IMR-90 (cell line): Measurements from ENCODE around the gene ARFGEF3. TPM values are rescaled to one million over a fixed set of nuclear protein-coding genes. Genes with fewer than 3 reads are reported as not detected.

Source experiments
- ATAC-seq: fragments of 200-7000 bp; cut with Tn5 transposase; 2 replicates; pipeline ENCODE4 v1.9.1; 2020; ENCODE audit warnings: low read depth, mild to moderate bottlenecking, moderate library complexity
- BruUV-seq: library from RNA; stranded (reverse); fragments of 400-500 nt; replicated peaks from 2 replicates; lab custom pipeline; 2021; lab: Mats Ljungman, UMichigan
- CTCF ChIA-PET: fragments of 300-600 bp; formaldehyde crosslinking; extraction: SDS; loops from one replicate; lab custom pipeline; 2021; ENCODE audit warnings: antibody characterized with exemption; lab: Yijun Ruan, JAX
- POLR2A ChIA-PET: fragments of 300-600 bp; sonication (Branson Sonifier 250); formaldehyde crosslinking; loops from one replicate; lab custom pipeline; 2022; ENCODE audit warnings: antibody characterized with exemption; ENCODE audit not compliant: unreplicated experiment; lab: Charles Lee
- DNase-seq: peaks from one replicate; pipeline ENCODE4 v3.0.0; 2013
- H2AFZ ChIP-seq: replicated peaks from 2 replicates; pipeline ENCODE3; 2013; ENCODE audit warnings: low read length, mild to moderate bottlenecking; ENCODE audit not compliant: poor library complexity
- H2AK5ac ChIP-seq: 2 replicates; pipeline ENCODE4 v1.6.1; 2013; ENCODE audit warnings: low read depth, low read length, inconsistent platforms
- H2AK9ac ChIP-seq: replicated peaks from 2 replicates; pipeline ENCODE3; 2013; ENCODE audit warnings: mild to moderate bottlenecking, low read depth, low read length, moderate library complexity; ENCODE audit not compliant: poor library complexity
- H2BK120ac ChIP-seq: 2 replicates; pipeline ENCODE4 v1.6.1; 2013; ENCODE audit warnings: low read depth, low read length, inconsistent platforms
- H2BK15ac ChIP-seq: 3 replicates; pipeline ENCODE4 v1.6.1; 2013; ENCODE audit warnings: low read depth, low read length, inconsistent platforms
- H2BK20ac ChIP-seq: 2 replicates; pipeline ENCODE4 v1.6.1; 2013; ENCODE audit warnings: low read depth, mild to moderate bottlenecking, inconsistent platforms, low read length, moderate library complexity
- H2BK5ac ChIP-seq: 2 replicates; pipeline ENCODE4 v1.6.1; 2013; ENCODE audit warnings: mild to moderate bottlenecking, low read depth, low read length, inconsistent platforms; ENCODE audit not compliant: poor library complexity, severe bottlenecking
- H3K14ac ChIP-seq: replicated peaks from 2 replicates; pipeline ENCODE4 v1.6.1; 2013; ENCODE audit warnings: low read depth, low read length, inconsistent platforms
- H3K18ac ChIP-seq: 2 replicates; pipeline ENCODE4 v1.6.1; 2013; ENCODE audit warnings: low read depth, low read length, control low read depth
- H3K23ac ChIP-seq: 2 replicates; pipeline ENCODE4 v1.6.1; 2013; ENCODE audit warnings: low read depth, low read length, inconsistent platforms
- H3K27ac ChIP-seq: 2 replicates; pipeline ENCODE4 v1.5.1; 2013; ENCODE audit warnings: mild to moderate bottlenecking, control low read depth, low read length; ENCODE audit not compliant: insufficient read depth
- H3K27me3 ChIP-seq: 2 replicates; pipeline ENCODE4 v1.6.1; 2013; ENCODE audit warnings: low read length; ENCODE audit not compliant: control insufficient read depth, insufficient read depth
- H3K36me3 ChIP-seq: 2 replicates; pipeline ENCODE4 v1.6.1; 2013; ENCODE audit warnings: low read length, mixed read lengths; ENCODE audit not compliant: control insufficient read depth, insufficient read depth
- H3K4ac ChIP-seq: 2 replicates; pipeline ENCODE4 v1.6.1; 2013; ENCODE audit warnings: low read depth, low read length, inconsistent platforms
- H3K4me1 ChIP-seq: 2 replicates; pipeline ENCODE4 v1.6.1; 2013; ENCODE audit warnings: low read length, mixed read lengths; ENCODE audit not compliant: control insufficient read depth, insufficient read depth
- H3K4me2 ChIP-seq: 2 replicates; pipeline ENCODE4 v1.6.1; 2013; ENCODE audit warnings: low read depth, mild to moderate bottlenecking, control low read depth, low read length, moderate library complexity
- H3K4me3 ChIP-seq: 2 replicates; pipeline ENCODE4 v1.5.1; 2013; ENCODE audit warnings: low read depth, mild to moderate bottlenecking, control low read depth, low read length, moderate library complexity; ENCODE audit not compliant: insufficient read depth
- H3K56ac ChIP-seq: 2 replicates; pipeline ENCODE4 v1.6.1; 2013; ENCODE audit warnings: low read length, inconsistent platforms; ENCODE audit not compliant: insufficient read depth; ENCODE audit errors: extremely low read depth
- H3K79me1 ChIP-seq, 2 experiments: 2 replicates each; pipeline ENCODE4 v1.6.1; 2013; ENCODE audit warnings: low read length in 2 of 2, inconsistent platforms in 1 of 2, low read depth in 1 of 2
- H3K9ac ChIP-seq: 2 replicates; pipeline ENCODE4 v1.6.1; 2013; ENCODE audit warnings: low read depth, low read length, control low read depth
- H3K9me1 ChIP-seq: 2 replicates; pipeline ENCODE4 v1.6.1; 2013; ENCODE audit warnings: low read length, inconsistent platforms; ENCODE audit not compliant: insufficient read depth
- H3K9me3 ChIP-seq: 2 replicates; pipeline ENCODE4 v1.6.1; 2013; ENCODE audit warnings: low read length; ENCODE audit not compliant: control insufficient read depth, insufficient read depth
- H4K20me1 ChIP-seq: 2 replicates; pipeline ENCODE4 v1.6.1; 2013; ENCODE audit warnings: low read length, inconsistent platforms; ENCODE audit not compliant: insufficient read depth
- H4K5ac ChIP-seq: 2 replicates; pipeline ENCODE4 v1.6.1; 2013; ENCODE audit warnings: mild to moderate bottlenecking, low read depth, low read length, control low read depth
- H4K8ac ChIP-seq, 2 experiments: 2 replicates each; pipeline ENCODE4 v1.6.1; 2013; ENCODE audit warnings: low read depth in 2 of 2, low read length in 2 of 2, control low read depth in 1 of 2, inconsistent platforms in 1 of 2
- H4K91ac ChIP-seq: 2 replicates; pipeline ENCODE4 v1.6.1; 2013; ENCODE audit warnings: low read depth, low read length, inconsistent platforms; ENCODE audit not compliant: insufficient read depth
- BHLHE40 ChIP-seq: fragments of 150-350 bp; IDR thresholded peaks from 2 replicates; pipeline ENCODE4 v1.6.1; 2016; ENCODE audit warnings: mild to moderate bottlenecking, low read depth, low read length
- CEBPB ChIP-seq: IDR thresholded peaks from 2 replicates; pipeline ENCODE4 v1.6.1; 2012; ENCODE audit warnings: low read depth, low read length, improper control_type of control experiment
- CHD1 ChIP-seq: IDR thresholded peaks from 2 replicates; pipeline ENCODE4 v1.6.1; 2012; ENCODE audit warnings: low read depth, low read length, improper control_type of control experiment
- CTCF ChIP-seq: conservative IDR thresholded peaks from 2 replicates; pipeline ENCODE4 v1.5.1; 2012; ENCODE audit warnings: mild to moderate bottlenecking, low read depth, low read length, improper control_type of control experiment
- ELK1 ChIP-seq: fragments of 150-350 bp; IDR thresholded peaks from 2 replicates; pipeline ENCODE4 v1.6.1; 2016; ENCODE audit warnings: low read depth, mild to moderate bottlenecking, low read length, moderate library complexity, borderline replicate concordance
- FOS ChIP-seq: fragments of 150-350 bp; IDR thresholded peaks from 2 replicates; pipeline ENCODE4 v1.6.1; 2016; ENCODE audit warnings: low read depth, low read length
- MAFK ChIP-seq: IDR thresholded peaks from 2 replicates; pipeline ENCODE4 v1.6.1; 2012; ENCODE audit warnings: low read depth, low read length, improper control_type of control experiment
- MAZ ChIP-seq: IDR thresholded peaks from 2 replicates; pipeline ENCODE4 v1.6.1; 2012; ENCODE audit warnings: low read depth, mild to moderate bottlenecking, low read length, improper control_type of control experiment, moderate library complexity, borderline replicate concordance
- MXI1 ChIP-seq: IDR thresholded peaks from 2 replicates; pipeline ENCODE4 v1.6.1; 2012; ENCODE audit warnings: low read depth, mild to moderate bottlenecking, low read length, moderate library complexity, borderline replicate concordance
- POLR2A ChIP-seq: IDR thresholded peaks from 2 replicates; pipeline ENCODE4 v1.6.1; 2012; ENCODE audit warnings: mild to moderate bottlenecking, low read depth, low read length
- RAD21 ChIP-seq: IDR thresholded peaks from 2 replicates; pipeline ENCODE4 v1.6.1; 2012; ENCODE audit warnings: low read length, improper control_type of control experiment
- RCOR1 ChIP-seq: IDR thresholded peaks from 2 replicates; pipeline ENCODE4 v1.6.1; 2012; ENCODE audit warnings: mild to moderate bottlenecking, low read length, improper control_type of control experiment; ENCODE audit not compliant: insufficient replicate concordance
- RFX5 ChIP-seq: IDR thresholded peaks from 2 replicates; pipeline ENCODE4 v1.8.0; 2012; ENCODE audit warnings: low read depth, mild to moderate bottlenecking, low read length, moderate library complexity
- SMC3 ChIP-seq: fragments of 150-350 bp; IDR thresholded peaks from 2 replicates; pipeline ENCODE4 v1.6.1; 2016; ENCODE audit warnings: low read depth, mild to moderate bottlenecking, antibody characterized with exemption, low read length, moderate library complexity
- USF2 ChIP-seq: fragments of 150-350 bp; IDR thresholded peaks from 2 replicates; pipeline ENCODE4 v1.6.1; 2017; ENCODE audit warnings: mild to moderate bottlenecking, antibody characterized with exemption, low read length, low read depth
- WGBS, 2 experiments: methylation state at CpG; one replicate each; pipeline versions ENCODE4 v1.1.5 to v1.1.7; 2013; ENCODE audit warnings: missing lambda C conversion rate in 2 of 2; ENCODE audit not compliant: insufficient read length in 1 of 2; ENCODE audit errors: extremely low coverage in 2 of 2; 5-methylcytosine and 5-hydroxymethylcytosine counted together
- dilution Hi-C: fragments of 300-500 bp; cut with HindIII; formaldehyde crosslinking; loops from one replicate; pipeline ENCODE4 v1.14.3; 2018; ENCODE audit warnings: low sequenced_read_pairs; ENCODE audit not compliant: unreplicated experiment
- in situ Hi-C: fragments of 300-500 bp; cut with MboI; formaldehyde crosslinking; loops from 3 replicates; pipeline ENCODE4 v1.14.3; 2019; ENCODE audit warnings: low sequenced_read_pairs, inconsistent platforms, mixed read lengths
- intact Hi-C: fragments of 100-400 bp; cut with micrococcal nuclease; formaldehyde crosslinking; loops from 2 replicates; pipeline ENCODE4 v1.10.0; 2022
- polyA plus RNA-seq, 3 experiments: library from polyadenylated mRNA; depleted of rRNA; stranded (reverse); fragments of >200 nt; gene quantifications; 2 replicates each; pipeline ENCODE4 v1.2.3, GENCODE V29; 2012; ENCODE audit warnings: low replicate concordance in 1 of 3
- total RNA-seq: library from RNA; depleted of rRNA; stranded (reverse); fragments of >200 nt; gene quantifications from 2 replicates; pipeline ENCODE4 v1.2.3, GENCODE V29; 2012

ARFGEF3 gene
- total and polyA plus RNA-seq, 2 of the 4 experiments (the other 2 are of a cell fraction), result under 0.01 to 0.02 TPM

GRCh38 chr6:138222901-138223546, 61.3 kb downstream of the ARFGEF3 start:
- H3K79me1 ChIP-seq, result no peaks in the 10 kb centered on the region
- ATAC-seq (no peak), DNase-seq (no peak)
- H2BK20ac ChIP-seq, result no peak overlapping the region
- H4K91ac ChIP-seq, result no peak overlapping the region
- no peak for TF ChIP-seq RAD21
- TF ChIP-seq USF2, result no peak
- no peak for TF ChIP-seq SMC3
- no peak for TF ChIP-seq RCOR1
- TF ChIP-seq BHLHE40, result no peak
- no peak for TF ChIP-seq MXI1
- TF ChIP-seq MAZ, result no peak
- no peak for TF ChIP-seq CTCF
- TF ChIP-seq ELK1, result no peak
- TF ChIP-seq CHD1, result no peak
- no peak for TF ChIP-seq POLR2A
- TF ChIP-seq RFX5, result no peak
- TF ChIP-seq MAFK, result no peak
- TF ChIP-seq CEBPB, result no peak
- no peak for TF ChIP-seq FOS
- POLR2A ChIA-PET, result no interaction called here
- no peaks in the 10 kb centered on the region for H3K36me3 ChIP-seq
- no peak overlapping the region for H3K23ac ChIP-seq
- no peak overlapping the region for H2BK15ac ChIP-seq
- no peak overlapping the region for H2BK120ac ChIP-seq
- no peaks in the 10 kb centered on the region for H4K20me1 ChIP-seq
- no peak overlapping the region for H2AFZ ChIP-seq
- H4K5ac ChIP-seq, result no peak overlapping the region
- H3K9ac ChIP-seq, result no peak overlapping the region
- H3K4me2 ChIP-seq, result no peak overlapping the region
- H3K4ac ChIP-seq, result no peak overlapping the region
- H4K8ac ChIP-seq, result no peak overlapping the region
- dilution Hi-C loops, result no loop called here
- CTCF ChIA-PET, result no interaction called here
- no peak overlapping the region for H3K56ac ChIP-seq
- intact Hi-C loops, result no loop called here
- in situ Hi-C loops, result no loop called here
- no TSS peak for BruUV-seq
- no peak overlapping the region for H3K18ac ChIP-seq
- no peak overlapping the region for H2BK5ac ChIP-seq
- H2AK9ac ChIP-seq, result no peak overlapping the region
- H2AK5ac ChIP-seq, result no peak overlapping the region
- H3K9me3 ChIP-seq, result no peaks in the 10 kb centered on the region
- H3K14ac ChIP-seq, result no peak overlapping the region
- H3K4me1 ChIP-seq, result no peaks in the 10 kb centered on the region
- H3K27ac ChIP-seq, result no peak overlapping the region
- no peaks in the 10 kb centered on the region for H3K9me1 ChIP-seq
- WGBS, 2 experiments, result no CpG with 5 or more reads among the region's 4 CpGs
- H3K4me3 ChIP-seq, result no peak overlapping the region
- peaks cover 19% of the 10 kb centered on the region for H3K27me3 ChIP-seq
